NT2/D1 (cell line): ENCODE measurements around the gene WFDC8.

Experiments
- SUZ12 ChIP-seq: IDR thresholded peaks from 2 replicates; pipeline ENCODE4 v1.6.1; 2011; ENCODE audit not compliant: insufficient read length, insufficient read depth; ENCODE audit errors: extremely low read depth
- YY1 ChIP-seq: IDR thresholded peaks from 2 replicates; pipeline ENCODE4 v1.6.1; 2011; ENCODE audit not compliant: insufficient read length, insufficient read depth
- ZNF274 ChIP-seq: IDR thresholded peaks from 2 replicates; pipeline ENCODE4 v1.6.1; 2011; ENCODE audit warnings: mild to moderate bottlenecking, low read depth, low read length

DNA sequence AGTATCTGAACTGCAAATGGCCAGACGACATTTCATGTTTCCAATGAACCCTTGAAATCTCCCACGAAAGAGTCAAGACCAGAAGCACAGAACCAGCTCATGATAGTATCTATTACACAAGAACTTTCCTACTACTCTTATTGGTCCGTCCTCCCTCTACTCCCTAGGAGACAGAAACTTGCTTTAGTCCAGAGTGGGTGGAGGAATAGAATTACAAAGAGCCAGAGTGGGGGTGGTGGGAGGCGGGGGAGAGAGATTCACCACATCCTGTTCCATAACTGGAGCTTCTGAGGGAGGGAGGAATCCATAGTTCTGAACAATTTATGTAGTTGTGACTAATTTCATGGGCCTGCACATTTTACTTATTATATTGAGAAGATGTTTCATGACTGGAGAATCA is 32.0 kb upstream of the WFDC8 start:
- TF ChIP-seq SUZ12: no peak
- no peak for TF ChIP-seq YY1
- TF ChIP-seq ZNF274: no peak
